ENCODE measurements around the gene CLTRN. TPM values are rescaled to one million over a fixed set of nuclear protein-coding genes. Genes with fewer than 3 reads are reported as not detected.

Gene CLTRN
- total RNA-seq, 4 donors from 2014 or later = 0.88 TPM; not detected in 3

DNA sequence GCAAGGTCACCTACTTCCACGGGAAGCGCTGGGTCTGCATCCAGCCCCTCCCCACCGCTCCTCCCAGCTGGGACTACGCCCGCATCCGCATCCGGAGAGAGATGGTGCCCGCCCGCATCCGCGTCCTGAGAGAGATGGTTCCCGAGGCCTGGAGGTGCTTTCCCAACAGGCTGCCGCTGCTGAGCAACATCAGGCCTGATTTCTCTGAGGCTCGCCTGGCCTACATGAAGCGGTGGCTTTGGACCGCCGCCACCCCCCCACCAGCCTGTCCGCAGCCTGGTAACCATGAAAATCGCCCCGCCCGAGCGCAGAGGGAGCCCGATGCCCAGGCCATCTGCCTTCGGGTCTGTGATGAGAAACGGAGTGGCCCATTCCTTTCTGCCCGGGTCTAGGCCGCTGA lies 18.1 kb downstream of the CLTRN start:
- TF ChIP-seq, protein P1, sequence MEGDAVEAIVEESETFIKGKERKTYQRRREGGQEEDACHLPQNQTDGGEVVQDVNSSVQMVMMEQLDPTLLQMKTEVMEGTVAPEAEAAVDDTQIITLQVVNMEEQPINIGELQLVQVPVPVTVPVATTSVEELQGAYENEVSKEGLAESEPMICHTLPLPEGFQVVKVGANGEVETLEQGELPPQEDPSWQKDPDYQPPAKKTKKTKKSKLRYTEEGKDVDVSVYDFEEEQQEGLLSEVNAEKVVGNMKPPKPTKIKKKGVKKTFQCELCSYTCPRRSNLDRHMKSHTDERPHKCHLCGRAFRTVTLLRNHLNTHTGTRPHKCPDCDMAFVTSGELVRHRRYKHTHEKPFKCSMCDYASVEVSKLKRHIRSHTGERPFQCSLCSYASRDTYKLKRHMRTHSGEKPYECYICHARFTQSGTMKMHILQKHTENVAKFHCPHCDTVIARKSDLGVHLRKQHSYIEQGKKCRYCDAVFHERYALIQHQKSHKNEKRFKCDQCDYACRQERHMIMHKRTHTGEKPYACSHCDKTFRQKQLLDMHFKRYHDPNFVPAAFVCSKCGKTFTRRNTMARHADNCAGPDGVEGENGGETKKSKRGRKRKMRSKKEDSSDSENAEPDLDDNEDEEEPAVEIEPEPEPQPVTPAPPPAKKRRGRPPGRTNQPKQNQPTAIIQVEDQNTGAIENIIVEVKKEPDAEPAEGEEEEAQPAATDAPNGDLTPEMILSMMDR (IDR thresholded peaks at IDR 0.05) = no peak
- DNase-seq (ENCODE audit: low spot score) (no peak), ATAC-seq (ENCODE audit: low FRiP score) (no peak)

DNA sequence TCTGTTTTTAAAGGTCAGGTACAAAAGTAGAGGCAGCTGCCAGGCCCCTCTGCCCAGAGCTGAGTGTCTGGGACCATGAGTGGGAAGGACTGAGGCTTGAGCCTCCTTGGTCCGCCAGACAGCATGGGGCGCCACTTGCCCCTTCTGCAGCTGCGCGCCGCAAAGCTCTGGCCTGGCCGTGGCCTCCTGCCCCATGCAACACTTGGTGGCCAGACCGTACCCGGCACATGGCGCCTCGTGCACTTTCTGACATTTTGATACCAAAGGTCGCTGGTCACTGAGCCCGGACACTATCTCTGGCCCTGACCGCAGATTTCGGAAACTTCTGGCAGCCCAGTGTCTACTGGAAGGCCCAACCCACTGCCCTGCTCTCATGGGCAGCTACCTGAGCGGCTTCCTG lies 18.6 kb downstream of the CLTRN start:
- no peak for DNase-seq (ENCODE audit: low spot score)
- no peak for ATAC-seq (ENCODE audit: low FRiP score)
- TF ChIP-seq, protein P1 (IDR thresholded peaks at IDR 0.05) = no peak

DNA sequence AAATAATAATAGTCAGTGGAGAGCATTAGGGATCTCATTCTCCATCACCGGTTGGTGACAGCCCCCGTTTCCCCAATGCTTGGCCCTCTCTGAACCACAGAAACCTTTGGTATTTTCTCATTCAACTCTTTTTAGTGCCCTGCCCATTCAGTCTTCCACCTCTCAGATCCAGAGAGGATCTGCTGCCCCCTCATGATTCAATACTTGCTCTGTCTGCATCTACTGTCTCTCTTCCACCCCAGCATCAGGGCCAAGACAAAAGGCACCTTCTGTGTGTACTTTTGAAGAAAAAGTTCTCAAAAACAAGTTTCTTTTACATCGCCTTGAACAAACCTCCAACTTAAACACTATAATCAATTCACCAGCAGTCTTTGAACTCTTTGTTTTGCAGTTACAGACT lies 19.3 kb downstream of the CLTRN start:
- TF ChIP-seq, protein P1 (IDR thresholded peaks at IDR 0.05) = no peak
- DNase-seq (ENCODE audit: low spot score) (no peak), ATAC-seq (ENCODE audit: low FRiP score) (no peak)

DNA sequence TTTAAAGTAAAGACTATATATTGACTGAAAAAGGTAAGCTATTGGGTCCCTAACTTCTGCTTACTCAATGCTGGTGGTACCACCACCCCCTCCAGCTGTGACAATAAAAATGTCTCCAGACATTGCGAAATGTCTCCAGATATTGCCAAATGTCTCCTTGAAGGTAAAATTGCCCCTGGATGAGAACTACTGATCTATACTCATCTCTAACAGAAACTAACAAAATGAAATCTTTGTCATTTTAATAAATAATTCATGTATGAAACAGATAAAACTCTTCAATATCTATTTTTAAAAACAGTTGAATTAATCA lies 20.1 kb downstream of the CLTRN start:
- TF ChIP-seq, protein P1 (IDR thresholded peaks at IDR 0.05) = no peak
- ATAC-seq (ENCODE audit: low FRiP score) = no peak

DNA sequence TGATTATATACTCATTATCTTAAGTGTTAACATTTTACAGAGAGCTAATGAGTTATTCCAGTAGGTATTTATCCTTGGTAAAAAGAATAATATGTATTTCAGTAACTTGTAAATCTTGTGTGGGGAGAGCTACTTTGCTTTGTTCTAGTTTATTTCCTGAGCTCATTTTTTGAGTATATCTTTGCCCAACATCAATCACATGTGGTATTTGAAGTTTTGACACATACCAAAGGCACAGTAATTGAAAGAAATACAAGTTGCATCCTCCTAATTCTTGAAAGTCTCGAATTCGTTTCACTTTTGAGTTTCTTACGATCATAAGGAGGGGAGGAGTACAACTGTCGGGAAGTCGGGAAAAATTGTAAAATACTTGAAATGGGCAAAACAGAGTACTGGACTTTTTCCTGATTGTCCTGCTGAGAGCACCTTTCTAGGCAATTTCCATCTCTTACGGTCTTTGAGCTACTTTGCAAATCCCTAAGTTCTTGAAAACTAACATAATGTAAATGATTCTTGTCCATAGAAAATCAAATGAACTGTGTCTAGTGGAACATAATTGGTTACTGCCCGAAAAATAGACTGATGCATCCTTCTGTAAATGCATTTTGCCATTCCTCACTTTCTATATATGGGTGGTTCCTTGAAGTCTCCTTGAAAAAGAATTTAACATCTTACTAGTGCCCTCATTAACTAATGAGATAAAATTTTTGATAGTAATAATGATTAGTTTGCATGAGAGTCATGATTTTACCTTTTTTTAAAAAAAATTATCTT lies 20.6 kb downstream of the CLTRN start:
- TF ChIP-seq, protein P1 (IDR thresholded peaks at IDR 0.05) = no peak
- no peak for DNase-seq (ENCODE audit: low spot score)
- no peak for ATAC-seq (ENCODE audit: low FRiP score)

More for the DNA sequence above, 20.1 kb downstream of the CLTRN start:
- DNase-seq (ENCODE audit: low spot score) = no peak

DNA sequence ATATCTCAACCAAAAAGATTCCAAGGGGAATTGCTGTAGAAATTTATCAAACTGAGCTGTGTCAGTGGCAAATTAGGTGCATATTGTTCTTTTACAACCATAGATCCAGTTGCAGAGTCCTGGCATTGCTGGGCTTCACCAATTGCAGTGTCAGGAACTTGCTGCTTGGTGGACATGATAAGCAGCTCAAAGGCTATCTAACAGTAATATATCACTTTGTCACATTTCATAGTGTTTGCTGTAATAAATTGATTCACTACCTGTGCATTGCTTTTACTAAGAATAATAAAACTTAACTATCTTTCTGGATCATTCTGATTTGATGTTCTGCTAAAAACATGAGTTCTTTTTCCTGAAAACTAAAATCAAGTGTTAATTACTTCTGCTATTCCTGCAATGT lies 33.0 kb downstream of the CLTRN start:
- TF ChIP-seq, protein P1 (IDR thresholded peaks at IDR 0.05) = no peak
- ATAC-seq (ENCODE audit: low FRiP score) = no peak
- no peak for DNase-seq (ENCODE audit: low spot score)

DNA sequence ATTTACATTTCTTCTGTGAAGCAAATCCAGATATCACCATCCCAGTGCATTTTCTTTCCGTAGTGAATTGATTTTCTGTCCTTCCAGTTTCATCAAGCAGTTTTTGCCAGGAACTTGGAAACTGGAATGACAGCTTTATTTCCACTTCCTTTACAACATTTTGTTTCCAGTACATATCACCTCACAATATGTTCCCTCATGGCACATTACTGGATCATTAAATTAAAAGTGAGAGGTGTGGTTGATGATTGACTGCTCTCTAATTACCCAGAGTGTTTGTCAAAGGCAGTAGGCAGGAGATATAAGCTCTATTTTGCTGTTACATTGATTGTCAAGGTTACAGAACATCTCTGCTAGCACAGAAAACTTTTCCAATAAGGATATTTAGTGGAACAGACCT lies 41.6 kb downstream of the CLTRN start:
- DNase-seq (ENCODE audit: low spot score) (no peak), ATAC-seq (ENCODE audit: low FRiP score) (no peak)
- TF ChIP-seq, protein P1 (IDR thresholded peaks at IDR 0.05) = no peak
